Esophagus squamous epithelium (tissue), 4 donors: ENCODE results near the gene RTN3.

ENCODE experiments used
- POLR2A ChIP-seq, 4 donors: fragments of 450-650 bp; IDR thresholded peaks; one replicate each; pipeline ENCODE4 v1.6.1; 2017; ENCODE audit warnings: antibody characterized with exemption in 4 of 4, mild to moderate bottlenecking in 4 of 4, moderate library complexity in 3 of 4
- TF ChIP-seq, protein P1 (sequence below), 6 experiments: fragments of 450-650 bp in 4 of 6; fragments of 200-600 bp in 2 of 6; sonication (generic) in 2 of 6; IDR thresholded peaks; one replicate each; pipeline ENCODE4 v1.5.1; 2016 to 2019; ENCODE audit warnings: antibody characterized with exemption in 6 of 6, mild to moderate bottlenecking in 4 of 6, moderate library complexity in 4 of 6

DNA sequence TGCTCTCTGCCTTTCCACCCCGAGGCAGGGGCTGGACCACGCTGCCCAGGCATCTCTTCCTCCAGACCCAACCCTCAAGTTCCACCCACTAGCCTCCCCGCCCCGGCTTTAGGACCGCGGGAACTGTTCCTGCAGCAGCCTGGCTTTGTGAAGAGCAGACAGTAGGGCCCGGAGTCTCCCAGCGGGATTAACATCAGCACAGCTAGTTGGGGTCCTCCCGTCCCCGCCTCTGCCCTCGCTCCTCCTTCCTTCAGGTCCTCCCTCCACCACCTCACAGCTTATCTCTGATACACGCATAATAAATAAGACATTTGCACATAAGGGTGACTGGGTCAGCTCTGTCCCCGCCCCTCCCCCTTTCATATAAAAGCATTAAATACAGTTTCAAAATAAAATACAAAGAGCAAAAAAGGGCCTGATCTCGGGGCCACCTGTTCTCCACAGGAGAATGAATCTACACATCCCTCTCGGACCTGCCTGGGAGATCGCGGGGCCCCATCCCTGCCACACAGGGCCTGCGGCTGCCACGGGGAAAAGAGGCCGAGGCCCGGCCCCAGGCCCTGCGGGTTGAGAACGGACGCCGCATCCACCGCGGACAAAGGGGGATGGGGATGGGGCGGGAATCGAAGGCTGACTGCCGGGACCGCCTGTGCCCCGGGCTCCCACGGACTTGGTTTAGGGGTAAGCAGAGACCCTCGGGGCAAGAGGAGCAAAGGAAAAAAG is 80.8 kb downstream of the RTN3 start:
- TF ChIP-seq, protein P1, sequence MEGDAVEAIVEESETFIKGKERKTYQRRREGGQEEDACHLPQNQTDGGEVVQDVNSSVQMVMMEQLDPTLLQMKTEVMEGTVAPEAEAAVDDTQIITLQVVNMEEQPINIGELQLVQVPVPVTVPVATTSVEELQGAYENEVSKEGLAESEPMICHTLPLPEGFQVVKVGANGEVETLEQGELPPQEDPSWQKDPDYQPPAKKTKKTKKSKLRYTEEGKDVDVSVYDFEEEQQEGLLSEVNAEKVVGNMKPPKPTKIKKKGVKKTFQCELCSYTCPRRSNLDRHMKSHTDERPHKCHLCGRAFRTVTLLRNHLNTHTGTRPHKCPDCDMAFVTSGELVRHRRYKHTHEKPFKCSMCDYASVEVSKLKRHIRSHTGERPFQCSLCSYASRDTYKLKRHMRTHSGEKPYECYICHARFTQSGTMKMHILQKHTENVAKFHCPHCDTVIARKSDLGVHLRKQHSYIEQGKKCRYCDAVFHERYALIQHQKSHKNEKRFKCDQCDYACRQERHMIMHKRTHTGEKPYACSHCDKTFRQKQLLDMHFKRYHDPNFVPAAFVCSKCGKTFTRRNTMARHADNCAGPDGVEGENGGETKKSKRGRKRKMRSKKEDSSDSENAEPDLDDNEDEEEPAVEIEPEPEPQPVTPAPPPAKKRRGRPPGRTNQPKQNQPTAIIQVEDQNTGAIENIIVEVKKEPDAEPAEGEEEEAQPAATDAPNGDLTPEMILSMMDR (IDR thresholded peaks at IDR 0.05): no peak
- no peak for TF ChIP-seq POLR2A (IDR thresholded peaks at IDR 0.05)
